Adrenal gland (tissue), 5 donors: ENCODE results near the gene UBL5.

Source experiments
- POLR2A ChIP-seq, 2 donors: fragments of 450-650 bp; IDR thresholded peaks; one replicate each; pipeline ENCODE4 v1.6.1; 2017; ENCODE audit warnings: antibody characterized with exemption in 2 of 2, mild to moderate bottlenecking in 2 of 2, moderate library complexity in 1 of 2
- TF ChIP-seq, protein P1 (sequence below), 6 experiments: fragments of 450-650 bp in 4 of 6; fragments of 200-600 bp in 2 of 6; sonication (generic) in 1 of 6; IDR thresholded peaks; 1 replicate in 5 of 6; 2 replicates in 1 of 6; pipeline versions ENCODE4 v1.5.1 to v1.8.0; 2016 to 2021; ENCODE audit warnings: antibody characterized with exemption in 6 of 6, mild to moderate bottlenecking in 2 of 6, moderate library complexity in 1 of 6
- donor health status: DM: no; HTN: no; CAD: no.

DNA sequence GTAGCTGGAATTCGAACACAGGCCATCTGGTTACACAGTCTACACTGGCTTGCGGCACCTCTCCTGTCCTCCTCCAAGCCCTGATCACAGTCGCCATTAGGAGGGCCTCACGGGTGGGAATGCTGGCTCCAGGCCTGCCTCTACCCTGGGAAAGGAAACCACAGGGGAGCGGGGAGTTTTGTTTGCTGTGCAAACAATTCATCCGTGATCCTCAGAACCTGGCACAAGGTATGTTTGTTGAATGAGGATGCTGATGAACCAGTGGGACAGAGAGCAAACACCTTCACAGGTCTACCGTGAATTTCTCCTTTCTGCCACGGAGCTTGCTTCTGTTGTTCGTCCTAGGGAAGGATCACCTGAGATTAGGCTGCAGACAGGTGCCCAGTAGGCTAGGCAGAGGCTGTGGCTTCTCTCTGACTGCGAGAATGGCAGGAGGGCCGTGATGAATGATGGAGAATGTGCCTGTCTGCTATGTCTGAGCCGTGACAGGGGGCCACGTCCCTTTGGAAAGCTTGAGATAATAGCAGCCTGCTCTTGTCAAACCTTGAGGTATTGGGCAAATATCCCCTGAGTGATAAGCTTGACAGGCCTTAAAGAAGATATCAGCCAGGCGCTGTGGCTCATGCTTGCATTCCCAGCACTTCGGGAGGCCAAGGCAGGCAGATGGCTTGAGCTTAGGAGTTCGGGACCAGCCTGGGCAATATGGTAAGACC lies 44.1 kb downstream of the UBL5 start:
- TF ChIP-seq, protein P1, sequence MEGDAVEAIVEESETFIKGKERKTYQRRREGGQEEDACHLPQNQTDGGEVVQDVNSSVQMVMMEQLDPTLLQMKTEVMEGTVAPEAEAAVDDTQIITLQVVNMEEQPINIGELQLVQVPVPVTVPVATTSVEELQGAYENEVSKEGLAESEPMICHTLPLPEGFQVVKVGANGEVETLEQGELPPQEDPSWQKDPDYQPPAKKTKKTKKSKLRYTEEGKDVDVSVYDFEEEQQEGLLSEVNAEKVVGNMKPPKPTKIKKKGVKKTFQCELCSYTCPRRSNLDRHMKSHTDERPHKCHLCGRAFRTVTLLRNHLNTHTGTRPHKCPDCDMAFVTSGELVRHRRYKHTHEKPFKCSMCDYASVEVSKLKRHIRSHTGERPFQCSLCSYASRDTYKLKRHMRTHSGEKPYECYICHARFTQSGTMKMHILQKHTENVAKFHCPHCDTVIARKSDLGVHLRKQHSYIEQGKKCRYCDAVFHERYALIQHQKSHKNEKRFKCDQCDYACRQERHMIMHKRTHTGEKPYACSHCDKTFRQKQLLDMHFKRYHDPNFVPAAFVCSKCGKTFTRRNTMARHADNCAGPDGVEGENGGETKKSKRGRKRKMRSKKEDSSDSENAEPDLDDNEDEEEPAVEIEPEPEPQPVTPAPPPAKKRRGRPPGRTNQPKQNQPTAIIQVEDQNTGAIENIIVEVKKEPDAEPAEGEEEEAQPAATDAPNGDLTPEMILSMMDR (IDR thresholded peaks at IDR 0.05) = no peak
- TF ChIP-seq POLR2A (IDR thresholded peaks at IDR 0.05) = no peak
